K562 (cell line): ENCODE results near the gene FAM227B.
"Not testable (repeated sequence)": the region's sequence is repeated elsewhere in the genome, so short reads cannot be mapped to it uniquely, and the experiment has no call there.

ENCODE experiments used
- CEBPB ChIP-seq: fragments of 450-650 bp; IDR thresholded peaks from 2 replicates; pipeline ENCODE4 v1.6.1; 2016; ENCODE audit warnings: missing genetic modification characterization, missing compliant biosample characterization
- ETV6 ChIP-seq, 3 experiments: fragments of 150-350 bp in 1 of 3; sonication (generic) in 1 of 3; formaldehyde crosslinking in 1 of 3; IDR thresholded peaks; 2 replicates each; pipeline versions ENCODE4 v1.6.1 to v1.8.0; 2014 to 2022; ENCODE audit warnings: borderline replicate concordance in 2 of 3, low read depth in 2 of 3, antibody characterized with exemption in 1 of 3, low read length in 1 of 3, mild to moderate bottlenecking in 1 of 3, missing genetic modification reagents in 1 of 3
- ILF3 ChIP-seq: fragments of 450-650 bp; IDR thresholded peaks from 2 replicates; pipeline ENCODE4 v1.6.1; 2018; ENCODE audit warnings: antibody characterized with exemption, mild to moderate bottlenecking, moderate library complexity, borderline replicate concordance
- ZBTB17 ChIP-seq: fragments of 450-650 bp; formaldehyde crosslinking; IDR thresholded peaks from 2 replicates; pipeline ENCODE4 v1.4.0; 2020; ENCODE audit warnings: mild to moderate bottlenecking
- ZNF347 ChIP-seq: fragments of 450-650 bp; formaldehyde crosslinking; IDR thresholded peaks from 2 replicates; pipeline ENCODE4 v1.4.0; 2020; ENCODE audit warnings: low read depth, mild to moderate bottlenecking, moderate library complexity
- TF ChIP-seq, protein P1 (sequence below): sonication (generic); formaldehyde crosslinking; IDR thresholded peaks from 2 replicates; pipeline ENCODE4 v1.4.0; 2020; ENCODE audit warnings: mild to moderate bottlenecking, missing genetic modification reagents
- TF ChIP-seq, protein P2 (sequence below): conservative IDR thresholded peaks from 2 replicates; pipeline ENCODE4 v1.6.1; 2011; ENCODE audit warnings: low read depth, mild to moderate bottlenecking, low read length; ENCODE audit not compliant: control insufficient read depth
- TF ChIP-seq, protein P3 (sequence below): sonication (generic); formaldehyde crosslinking; IDR thresholded peaks from 2 replicates; pipeline ENCODE4 v1.8.0; 2023; ENCODE audit warnings: mild to moderate bottlenecking, missing genetic modification reagents
- TF ChIP-seq, protein P4 (sequence below): sonication (generic); formaldehyde crosslinking; IDR thresholded peaks from 2 replicates; pipeline ENCODE4 v1.8.0; 2022; ENCODE audit warnings: mild to moderate bottlenecking, low read depth, missing genetic modification reagents
- TF ChIP-seq, protein P5 (sequence below), 3 experiments: IDR thresholded peaks in 2 of 3; conservative IDR thresholded peaks in 1 of 3; 2 replicates each; pipeline ENCODE4 v1.5.1; 2011 to 2012; ENCODE audit warnings: low read length in 3 of 3, mild to moderate bottlenecking in 3 of 3, control low read depth in 2 of 3, improper control_type of control experiment in 1 of 3, inconsistent platforms in 1 of 3, low read depth in 1 of 3, mixed read lengths in 1 of 3, moderate library complexity in 1 of 3; ENCODE audit not compliant: insufficient read depth in 2 of 3

DNA sequence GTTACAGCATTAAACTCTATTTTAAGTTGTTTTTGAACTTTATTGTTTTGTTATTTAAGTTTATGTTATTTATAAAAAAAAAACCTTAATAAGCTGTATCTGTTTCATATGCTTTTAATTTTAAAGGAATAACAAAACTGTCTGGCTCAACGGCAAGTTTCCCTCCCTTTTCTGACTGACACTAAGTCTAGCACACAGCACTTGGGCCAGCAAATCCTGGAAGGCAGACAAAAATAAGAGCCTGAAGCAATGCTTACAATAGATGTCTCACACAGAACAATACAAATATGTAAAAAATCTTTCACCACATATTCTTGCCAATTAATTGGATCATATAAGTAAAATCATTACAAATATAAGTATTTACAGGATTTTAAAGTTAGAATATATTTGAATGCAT lies 135.2 kb downstream of the FAM227B start:
- TF ChIP-seq CEBPB (tag); ZNF347 (CRISPR knock-in tag); ETV6 (IDR thresholded peaks at IDR 0.05; ENCODE audit: borderline replicate concordance in 1 of 2, low read depth in 2 of 2, low read length in 1 of 2); ETV6 (CRISPR knock-in tag; IDR thresholded peaks at IDR 0.05; ENCODE audit: borderline replicate concordance); ZBTB17 (CRISPR knock-in tag); ILF3: not testable (repeated sequence)
- TF ChIP-seq, protein P1, sequence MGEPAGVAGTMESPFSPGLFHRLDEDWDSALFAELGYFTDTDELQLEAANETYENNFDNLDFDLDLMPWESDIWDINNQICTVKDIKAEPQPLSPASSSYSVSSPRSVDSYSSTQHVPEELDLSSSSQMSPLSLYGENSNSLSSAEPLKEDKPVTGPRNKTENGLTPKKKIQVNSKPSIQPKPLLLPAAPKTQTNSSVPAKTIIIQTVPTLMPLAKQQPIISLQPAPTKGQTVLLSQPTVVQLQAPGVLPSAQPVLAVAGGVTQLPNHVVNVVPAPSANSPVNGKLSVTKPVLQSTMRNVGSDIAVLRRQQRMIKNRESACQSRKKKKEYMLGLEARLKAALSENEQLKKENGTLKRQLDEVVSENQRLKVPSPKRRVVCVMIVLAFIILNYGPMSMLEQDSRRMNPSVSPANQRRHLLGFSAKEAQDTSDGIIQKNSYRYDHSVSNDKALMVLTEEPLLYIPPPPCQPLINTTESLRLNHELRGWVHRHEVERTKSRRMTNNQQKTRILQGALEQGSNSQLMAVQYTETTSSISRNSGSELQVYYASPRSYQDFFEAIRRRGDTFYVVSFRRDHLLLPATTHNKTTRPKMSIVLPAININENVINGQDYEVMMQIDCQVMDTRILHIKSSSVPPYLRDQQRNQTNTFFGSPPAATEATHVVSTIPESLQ (CRISPR knock-in tag) = not testable (repeated sequence)
- TF ChIP-seq, protein P2, sequence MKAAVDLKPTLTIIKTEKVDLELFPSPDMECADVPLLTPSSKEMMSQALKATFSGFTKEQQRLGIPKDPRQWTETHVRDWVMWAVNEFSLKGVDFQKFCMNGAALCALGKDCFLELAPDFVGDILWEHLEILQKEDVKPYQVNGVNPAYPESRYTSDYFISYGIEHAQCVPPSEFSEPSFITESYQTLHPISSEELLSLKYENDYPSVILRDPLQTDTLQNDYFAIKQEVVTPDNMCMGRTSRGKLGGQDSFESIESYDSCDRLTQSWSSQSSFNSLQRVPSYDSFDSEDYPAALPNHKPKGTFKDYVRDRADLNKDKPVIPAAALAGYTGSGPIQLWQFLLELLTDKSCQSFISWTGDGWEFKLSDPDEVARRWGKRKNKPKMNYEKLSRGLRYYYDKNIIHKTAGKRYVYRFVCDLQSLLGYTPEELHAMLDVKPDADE = not testable (repeated sequence)
- TF ChIP-seq, protein P3, sequence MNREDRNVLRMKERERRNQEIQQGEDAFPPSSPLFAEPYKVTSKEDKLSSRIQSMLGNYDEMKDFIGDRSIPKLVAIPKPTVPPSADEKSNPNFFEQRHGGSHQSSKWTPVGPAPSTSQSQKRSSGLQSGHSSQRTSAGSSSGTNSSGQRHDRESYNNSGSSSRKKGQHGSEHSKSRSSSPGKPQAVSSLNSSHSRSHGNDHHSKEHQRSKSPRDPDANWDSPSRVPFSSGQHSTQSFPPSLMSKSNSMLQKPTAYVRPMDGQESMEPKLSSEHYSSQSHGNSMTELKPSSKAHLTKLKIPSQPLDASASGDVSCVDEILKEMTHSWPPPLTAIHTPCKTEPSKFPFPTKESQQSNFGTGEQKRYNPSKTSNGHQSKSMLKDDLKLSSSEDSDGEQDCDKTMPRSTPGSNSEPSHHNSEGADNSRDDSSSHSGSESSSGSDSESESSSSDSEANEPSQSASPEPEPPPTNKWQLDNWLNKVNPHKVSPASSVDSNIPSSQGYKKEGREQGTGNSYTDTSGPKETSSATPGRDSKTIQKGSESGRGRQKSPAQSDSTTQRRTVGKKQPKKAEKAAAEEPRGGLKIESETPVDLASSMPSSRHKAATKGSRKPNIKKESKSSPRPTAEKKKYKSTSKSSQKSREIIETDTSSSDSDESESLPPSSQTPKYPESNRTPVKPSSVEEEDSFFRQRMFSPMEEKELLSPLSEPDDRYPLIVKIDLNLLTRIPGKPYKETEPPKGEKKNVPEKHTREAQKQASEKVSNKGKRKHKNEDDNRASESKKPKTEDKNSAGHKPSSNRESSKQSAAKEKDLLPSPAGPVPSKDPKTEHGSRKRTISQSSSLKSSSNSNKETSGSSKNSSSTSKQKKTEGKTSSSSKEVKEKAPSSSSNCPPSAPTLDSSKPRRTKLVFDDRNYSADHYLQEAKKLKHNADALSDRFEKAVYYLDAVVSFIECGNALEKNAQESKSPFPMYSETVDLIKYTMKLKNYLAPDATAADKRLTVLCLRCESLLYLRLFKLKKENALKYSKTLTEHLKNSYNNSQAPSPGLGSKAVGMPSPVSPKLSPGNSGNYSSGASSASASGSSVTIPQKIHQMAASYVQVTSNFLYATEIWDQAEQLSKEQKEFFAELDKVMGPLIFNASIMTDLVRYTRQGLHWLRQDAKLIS (CRISPR knock-in tag) = not testable (repeated sequence)
- TF ChIP-seq, protein P4, sequence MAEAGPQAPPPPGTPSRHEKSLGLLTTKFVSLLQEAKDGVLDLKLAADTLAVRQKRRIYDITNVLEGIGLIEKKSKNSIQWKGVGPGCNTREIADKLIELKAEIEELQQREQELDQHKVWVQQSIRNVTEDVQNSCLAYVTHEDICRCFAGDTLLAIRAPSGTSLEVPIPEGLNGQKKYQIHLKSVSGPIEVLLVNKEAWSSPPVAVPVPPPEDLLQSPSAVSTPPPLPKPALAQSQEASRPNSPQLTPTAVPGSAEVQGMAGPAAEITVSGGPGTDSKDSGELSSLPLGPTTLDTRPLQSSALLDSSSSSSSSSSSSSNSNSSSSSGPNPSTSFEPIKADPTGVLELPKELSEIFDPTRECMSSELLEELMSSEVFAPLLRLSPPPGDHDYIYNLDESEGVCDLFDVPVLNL (CRISPR knock-in tag) = not testable (repeated sequence)
- TF ChIP-seq, protein P5, sequence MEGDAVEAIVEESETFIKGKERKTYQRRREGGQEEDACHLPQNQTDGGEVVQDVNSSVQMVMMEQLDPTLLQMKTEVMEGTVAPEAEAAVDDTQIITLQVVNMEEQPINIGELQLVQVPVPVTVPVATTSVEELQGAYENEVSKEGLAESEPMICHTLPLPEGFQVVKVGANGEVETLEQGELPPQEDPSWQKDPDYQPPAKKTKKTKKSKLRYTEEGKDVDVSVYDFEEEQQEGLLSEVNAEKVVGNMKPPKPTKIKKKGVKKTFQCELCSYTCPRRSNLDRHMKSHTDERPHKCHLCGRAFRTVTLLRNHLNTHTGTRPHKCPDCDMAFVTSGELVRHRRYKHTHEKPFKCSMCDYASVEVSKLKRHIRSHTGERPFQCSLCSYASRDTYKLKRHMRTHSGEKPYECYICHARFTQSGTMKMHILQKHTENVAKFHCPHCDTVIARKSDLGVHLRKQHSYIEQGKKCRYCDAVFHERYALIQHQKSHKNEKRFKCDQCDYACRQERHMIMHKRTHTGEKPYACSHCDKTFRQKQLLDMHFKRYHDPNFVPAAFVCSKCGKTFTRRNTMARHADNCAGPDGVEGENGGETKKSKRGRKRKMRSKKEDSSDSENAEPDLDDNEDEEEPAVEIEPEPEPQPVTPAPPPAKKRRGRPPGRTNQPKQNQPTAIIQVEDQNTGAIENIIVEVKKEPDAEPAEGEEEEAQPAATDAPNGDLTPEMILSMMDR (IDR thresholded peaks at IDR 0.05 in 2 of 3, conservative IDR thresholded peaks at IDR 0.05 in 1 of 3; ENCODE audit: insufficient read depth in 2 of 3, low read depth in 1 of 3, low read length in 3 of 3) = not testable (repeated sequence)
